K562 (cell line): ENCODE results near the gene ZNF544. TPM values are rescaled to one million over a fixed set of nuclear protein-coding genes. Genes with fewer than 3 reads are reported as not detected.

ENCODE experiments used
- ARID1B ChIP-seq: fragments of 450-650 bp; IDR thresholded peaks from 2 replicates; pipeline ENCODE4 v1.6.1; 2016; ENCODE audit warnings: antibody characterized with exemption, mild to moderate bottlenecking, inconsistent platforms
- ARID2 ChIP-seq: fragments of 450-650 bp; IDR thresholded peaks from 2 replicates; pipeline ENCODE4 v1.6.1; 2017; ENCODE audit warnings: antibody characterized with exemption, mild to moderate bottlenecking
- ELF4 ChIP-seq: fragments of 450-650 bp; formaldehyde crosslinking; IDR thresholded peaks from 2 replicates; pipeline ENCODE4 v1.4.0; 2022; ENCODE audit warnings: missing genetic modification characterization
- KLF6 ChIP-seq: fragments of 250-450 bp; sonication (Bioruptor Pico); IDR thresholded peaks from 2 replicates; pipeline ENCODE4 v1.4.0; 2020; ENCODE audit warnings: mild to moderate bottlenecking, moderate library complexity, borderline replicate concordance
- MAFF ChIP-seq: IDR thresholded peaks from 2 replicates; pipeline ENCODE4 v1.6.1; 2012; ENCODE audit warnings: low read length, improper control_type of control experiment
- NUFIP1 ChIP-seq: fragments of 450-650 bp; IDR thresholded peaks from 2 replicates; pipeline ENCODE4 v1.6.1; 2018; ENCODE audit not compliant: partially characterized antibody
- PHB ChIP-seq: fragments of 250-450 bp; sonication (Bioruptor Pico); IDR thresholded peaks from 2 replicates; pipeline ENCODE4 v1.5.0; 2021
- RBM34 ChIP-seq: fragments of 200-400 bp; formaldehyde crosslinking; IDR thresholded peaks from 2 replicates; pipeline ENCODE4 v1.6.1; 2018; ENCODE audit warnings: low read length, borderline replicate concordance; ENCODE audit not compliant: insufficient read depth
- SAP30 ChIP-seq: fragments of 200-600 bp; sonication (generic); IDR thresholded peaks from 2 replicates; pipeline ENCODE4 v1.6.1; 2012; ENCODE audit warnings: borderline replicate concordance, low read depth, mild to moderate bottlenecking, moderate library complexity, low read length, control low read depth, inconsistent platforms; ENCODE audit not compliant: insufficient read depth, poor library complexity, severe bottlenecking
- TEAD2 ChIP-seq: fragments of 450-650 bp; IDR thresholded peaks from 2 replicates; pipeline ENCODE4 v1.6.1; 2016; ENCODE audit warnings: missing genetic modification characterization, control low read depth, missing compliant biosample characterization
- TOE1 ChIP-seq, 2 experiments: fragments of 450-650 bp in 1 of 2; sonication (generic) in 1 of 2; formaldehyde crosslinking in 1 of 2; IDR thresholded peaks; 2 replicates each; pipeline versions ENCODE4 v1.7.1 to v1.8.0; 2016 to 2022; ENCODE audit warnings: borderline replicate concordance in 2 of 2, mild to moderate bottlenecking in 2 of 2, antibody characterized with exemption in 1 of 2, inconsistent platforms in 1 of 2, low read depth in 1 of 2, missing genetic modification reagents in 1 of 2, moderate library complexity in 1 of 2
- ZNF57 ChIP-seq: fragments of 450-650 bp; formaldehyde crosslinking; IDR thresholded peaks from 2 replicates; pipeline ENCODE4 v1.4.0; 2020; ENCODE audit warnings: mild to moderate bottlenecking, moderate library complexity
- ZNF583 ChIP-seq: fragments of 250-450 bp; sonication (Bioruptor Pico); IDR thresholded peaks from 2 replicates; pipeline ENCODE4 v1.4.0; 2020
- polyA plus RNA-seq, 8 experiments: library from polyadenylated mRNA; depleted of rRNA in 4 of 8; stranded (reverse) in 5 of 8; unstranded in 3 of 8; fragments of >200 nt; fragmentation: Nextera tagmentation in 2 of 8; fragmentation: Illumina TruSeq in 1 of 8; extraction: Ambion mirVana in 2 of 8; extraction: Trizol in 1 of 8; gene quantifications; 2 replicates each; pipeline versions ENCODE4 v1.2.1 to v1.2.3, GENCODE V29; 2011 to 2014; ENCODE audit warnings: inconsistent platforms in 1 of 8, missing spikeins in 1 of 8
- total RNA-seq, 7 experiments: library from RNA; depleted of rRNA in 6 of 7; stranded (reverse); fragments of >200 nt in 6 of 7; fragmentation: Illumina TruSeq in 2 of 7; extraction: Trizol in 2 of 7; gene quantifications; 2 replicates each; pipeline versions ENCODE4 v1.2.1 to v1.2.3, GENCODE V29; 2011 to 2021; ENCODE audit warnings: low replicate concordance in 1 of 7
- TF ChIP-seq, protein P1 (sequence below), 3 experiments: IDR thresholded peaks in 2 of 3; conservative IDR thresholded peaks in 1 of 3; 2 replicates each; pipeline ENCODE4 v1.5.1; 2011 to 2012; ENCODE audit warnings: low read length in 3 of 3, mild to moderate bottlenecking in 3 of 3, control low read depth in 2 of 3, improper control_type of control experiment in 1 of 3, inconsistent platforms in 1 of 3, low read depth in 1 of 3, mixed read lengths in 1 of 3, moderate library complexity in 1 of 3; ENCODE audit not compliant: insufficient read depth in 2 of 3
- TF ChIP-seq, protein P2 (sequence below): fragments of 450-650 bp; IDR thresholded peaks from 2 replicates; pipeline ENCODE4 v1.6.1; 2016; ENCODE audit warnings: borderline replicate concordance
- TF ChIP-seq, protein P3 (sequence below): sonication (generic); formaldehyde crosslinking; IDR thresholded peaks from 2 replicates; pipeline ENCODE4 v1.8.1; 2023; ENCODE audit warnings: mild to moderate bottlenecking, missing genetic modification reagents, moderate library complexity
- TF ChIP-seq, protein P4 (sequence below), 3 experiments: fragments of 200-800 bp in 1 of 3; sonication (Bioruptor generic) in 1 of 3; sonication (generic) in 1 of 3; formaldehyde crosslinking in 1 of 3; IDR thresholded peaks; 2 replicates each; pipeline versions ENCODE4 v1.6.1 to v1.8.0; 2016 to 2022; ENCODE audit warnings: mild to moderate bottlenecking in 2 of 3, missing compliant biosample characterization in 2 of 3, missing genetic modification characterization in 2 of 3, missing genetic modification reagents in 1 of 3
- TF ChIP-seq, protein P5 (sequence below): fragments of 250-450 bp; sonication (Bioruptor Pico); IDR thresholded peaks from 2 replicates; pipeline ENCODE4 v1.4.0; 2020; ENCODE audit warnings: mild to moderate bottlenecking, moderate library complexity

ZNF544 gene
- total and polyA plus RNA-seq, 9 of the 15 experiments (the other 6 are each of a cell fraction or from before 2014, with no cell fraction given), result 23.6 to 59.0 (median 41.4) TPM

DNA sequence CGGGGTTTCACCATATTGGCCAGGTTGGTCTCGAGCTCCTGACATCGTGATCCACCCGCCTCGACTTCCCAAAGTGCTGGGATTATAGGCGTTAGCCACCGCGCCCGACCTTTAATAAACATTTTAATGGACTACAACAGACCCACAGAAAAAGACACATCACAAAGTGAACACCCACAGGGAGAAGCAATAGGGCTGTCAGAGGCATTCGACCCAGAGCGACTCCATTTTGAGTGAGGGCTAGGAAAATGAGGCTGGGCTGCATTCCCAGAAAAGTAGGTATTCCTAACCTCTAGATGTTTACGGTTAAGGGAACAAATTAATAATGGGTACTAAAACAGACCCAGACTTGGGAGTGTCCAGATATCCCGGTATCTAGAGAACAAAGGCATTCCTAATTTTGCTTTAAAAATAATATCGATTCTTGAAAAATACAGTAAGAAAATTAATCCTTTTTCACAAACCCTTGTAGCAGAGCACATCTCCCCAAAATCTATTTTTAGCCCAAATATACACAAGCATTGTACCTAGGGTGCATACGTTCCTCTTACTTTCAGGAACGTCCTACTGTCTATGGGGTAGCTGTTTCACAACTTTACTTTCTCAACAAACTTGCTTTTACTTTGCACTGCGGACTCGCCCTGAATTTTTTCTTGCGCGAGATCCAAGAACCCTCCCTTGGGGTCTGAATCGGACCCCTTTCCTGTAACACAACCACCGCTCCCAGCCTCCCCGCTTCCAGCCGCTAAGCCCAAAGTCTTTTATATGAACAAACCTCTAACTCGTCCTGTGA lies 49.2 kb downstream of the ZNF544 start (continued):
- TF ChIP-seq, protein P1, sequence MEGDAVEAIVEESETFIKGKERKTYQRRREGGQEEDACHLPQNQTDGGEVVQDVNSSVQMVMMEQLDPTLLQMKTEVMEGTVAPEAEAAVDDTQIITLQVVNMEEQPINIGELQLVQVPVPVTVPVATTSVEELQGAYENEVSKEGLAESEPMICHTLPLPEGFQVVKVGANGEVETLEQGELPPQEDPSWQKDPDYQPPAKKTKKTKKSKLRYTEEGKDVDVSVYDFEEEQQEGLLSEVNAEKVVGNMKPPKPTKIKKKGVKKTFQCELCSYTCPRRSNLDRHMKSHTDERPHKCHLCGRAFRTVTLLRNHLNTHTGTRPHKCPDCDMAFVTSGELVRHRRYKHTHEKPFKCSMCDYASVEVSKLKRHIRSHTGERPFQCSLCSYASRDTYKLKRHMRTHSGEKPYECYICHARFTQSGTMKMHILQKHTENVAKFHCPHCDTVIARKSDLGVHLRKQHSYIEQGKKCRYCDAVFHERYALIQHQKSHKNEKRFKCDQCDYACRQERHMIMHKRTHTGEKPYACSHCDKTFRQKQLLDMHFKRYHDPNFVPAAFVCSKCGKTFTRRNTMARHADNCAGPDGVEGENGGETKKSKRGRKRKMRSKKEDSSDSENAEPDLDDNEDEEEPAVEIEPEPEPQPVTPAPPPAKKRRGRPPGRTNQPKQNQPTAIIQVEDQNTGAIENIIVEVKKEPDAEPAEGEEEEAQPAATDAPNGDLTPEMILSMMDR (IDR thresholded peaks at IDR 0.05 in 2 of 3, conservative IDR thresholded peaks at IDR 0.05 in 1 of 3; ENCODE audit: insufficient read depth in 2 of 3, low read depth in 1 of 3, low read length in 3 of 3), result no peak
- TF ChIP-seq TOE1 (IDR thresholded peaks at IDR 0.05; ENCODE audit: borderline replicate concordance) (0 out of 2 replicates have a peak, but pooled peaks have one; percentile 15), TOE1 (CRISPR knock-in tag; IDR thresholded peaks at IDR 0.05; ENCODE audit: borderline replicate concordance, low read depth) (no peak), ELF4 (CRISPR knock-in tag) (no peak), ZNF57 (CRISPR knock-in tag) (no peak), SAP30 (peak; percentile 2), RBM34 (no peak), PHB (no peak), TEAD2 (0 out of 2 replicates have a peak, but pooled peaks have one; percentile 18), ZNF583 (CRISPR knock-in tag) (peak; percentile 80), ARID1B (no peak), NUFIP1 (no peak), ARID2 (no peak), MAFF (no peak), KLF6 (CRISPR knock-in tag) (0 out of 2 replicates have a peak, but pooled peaks have one; percentile 30)
- TF ChIP-seq, protein P2, sequence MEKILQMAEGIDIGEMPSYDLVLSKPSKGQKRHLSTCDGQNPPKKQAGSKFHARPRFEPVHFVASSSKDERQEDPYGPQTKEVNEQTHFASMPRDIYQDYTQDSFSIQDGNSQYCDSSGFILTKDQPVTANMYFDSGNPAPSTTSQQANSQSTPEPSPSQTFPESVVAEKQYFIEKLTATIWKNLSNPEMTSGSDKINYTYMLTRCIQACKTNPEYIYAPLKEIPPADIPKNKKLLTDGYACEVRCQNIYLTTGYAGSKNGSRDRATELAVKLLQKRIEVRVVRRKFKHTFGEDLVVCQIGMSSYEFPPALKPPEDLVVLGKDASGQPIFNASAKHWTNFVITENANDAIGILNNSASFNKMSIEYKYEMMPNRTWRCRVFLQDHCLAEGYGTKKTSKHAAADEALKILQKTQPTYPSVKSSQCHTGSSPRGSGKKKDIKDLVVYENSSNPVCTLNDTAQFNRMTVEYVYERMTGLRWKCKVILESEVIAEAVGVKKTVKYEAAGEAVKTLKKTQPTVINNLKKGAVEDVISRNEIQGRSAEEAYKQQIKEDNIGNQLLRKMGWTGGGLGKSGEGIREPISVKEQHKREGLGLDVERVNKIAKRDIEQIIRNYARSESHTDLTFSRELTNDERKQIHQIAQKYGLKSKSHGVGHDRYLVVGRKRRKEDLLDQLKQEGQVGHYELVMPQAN, result peak; percentile 48; the same call in 1 of the 2 replicates
- TF ChIP-seq, protein P3, sequence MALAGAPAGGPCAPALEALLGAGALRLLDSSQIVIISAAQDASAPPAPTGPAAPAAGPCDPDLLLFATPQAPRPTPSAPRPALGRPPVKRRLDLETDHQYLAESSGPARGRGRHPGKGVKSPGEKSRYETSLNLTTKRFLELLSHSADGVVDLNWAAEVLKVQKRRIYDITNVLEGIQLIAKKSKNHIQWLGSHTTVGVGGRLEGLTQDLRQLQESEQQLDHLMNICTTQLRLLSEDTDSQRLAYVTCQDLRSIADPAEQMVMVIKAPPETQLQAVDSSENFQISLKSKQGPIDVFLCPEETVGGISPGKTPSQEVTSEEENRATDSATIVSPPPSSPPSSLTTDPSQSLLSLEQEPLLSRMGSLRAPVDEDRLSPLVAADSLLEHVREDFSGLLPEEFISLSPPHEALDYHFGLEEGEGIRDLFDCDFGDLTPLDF (CRISPR knock-in tag), result no peak
- TF ChIP-seq, protein P4, sequence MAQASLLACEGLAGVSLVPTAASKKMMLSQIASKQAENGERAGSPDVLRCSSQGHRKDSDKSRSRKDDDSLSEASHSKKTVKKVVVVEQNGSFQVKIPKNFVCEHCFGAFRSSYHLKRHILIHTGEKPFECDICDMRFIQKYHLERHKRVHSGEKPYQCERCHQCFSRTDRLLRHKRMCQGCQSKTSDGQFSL (CRISPR knock-in tag; IDR thresholded peaks at IDR 0.05), result no peak
- TF ChIP-seq, protein P4 (tag; IDR thresholded peaks at IDR 0.05), result peak in 1 of 2 experiments; percentile 77; a peak in 2 of 4 replicates
- TF ChIP-seq, protein P5, sequence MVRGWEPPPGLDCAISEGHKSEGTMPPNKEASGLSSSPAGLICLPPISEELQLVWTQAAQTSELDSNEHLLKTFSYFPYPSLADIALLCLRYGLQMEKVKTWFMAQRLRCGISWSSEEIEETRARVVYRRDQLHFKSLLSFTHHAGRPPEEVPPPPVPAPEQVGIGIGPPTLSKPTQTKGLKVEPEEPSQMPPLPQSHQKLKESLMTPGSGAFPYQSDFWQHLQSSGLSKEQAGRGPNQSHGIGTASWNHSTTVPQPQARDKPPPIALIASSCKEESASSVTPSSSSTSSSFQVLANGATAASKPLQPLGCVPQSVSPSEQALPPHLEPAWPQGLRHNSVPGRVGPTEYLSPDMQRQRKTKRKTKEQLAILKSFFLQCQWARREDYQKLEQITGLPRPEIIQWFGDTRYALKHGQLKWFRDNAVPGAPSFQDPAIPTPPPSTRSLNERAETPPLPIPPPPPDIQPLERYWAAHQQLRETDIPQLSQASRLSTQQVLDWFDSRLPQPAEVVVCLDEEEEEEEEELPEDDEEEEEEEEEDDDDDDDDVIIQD (CRISPR knock-in tag), result no peak
